SK-N-SH treated with all-trans-retinoic acid at 6 μM for 48 hours (cell line): ENCODE measurements around the gene ZNF587.

Experiments
- ARNTL ChIP-seq: fragments of 450-650 bp; formaldehyde crosslinking; IDR thresholded peaks from 2 replicates; pipeline ENCODE4 v1.5.0; 2020; ENCODE audit warnings: low read depth, mild to moderate bottlenecking, moderate library complexity, borderline replicate concordance
- BACH2 ChIP-seq: fragments of 250-450 bp; sonication (Bioruptor Pico); IDR thresholded peaks from 2 replicates; pipeline ENCODE4 v1.9.0; 2021; ENCODE audit warnings: mild to moderate bottlenecking, borderline replicate concordance
- CREB5 ChIP-seq: fragments of 250-450 bp; sonication (Bioruptor Pico); IDR thresholded peaks from 2 replicates; pipeline ENCODE4 v1.5.1; 2020; ENCODE audit warnings: low read depth, mild to moderate bottlenecking, moderate library complexity
- CSRNP3 ChIP-seq: fragments of 250-450 bp; sonication (Bioruptor Pico); IDR thresholded peaks from 2 replicates; pipeline ENCODE4 v1.5.1; 2021; ENCODE audit warnings: mild to moderate bottlenecking, moderate library complexity
- ESRRG ChIP-seq: fragments of 250-450 bp; sonication (Bioruptor Pico); IDR thresholded peaks from 2 replicates; pipeline ENCODE4 v1.6.1; 2021; ENCODE audit warnings: mild to moderate bottlenecking
- ISL1 ChIP-seq: fragments of 250-450 bp; sonication (Bioruptor Pico); IDR thresholded peaks from 2 replicates; pipeline ENCODE4 v2.1.2; 2022; ENCODE audit warnings: mild to moderate bottlenecking, moderate library complexity
- PATZ1 ChIP-seq: fragments of 250-450 bp; sonication (Bioruptor Pico); IDR thresholded peaks from 2 replicates; pipeline ENCODE4 v1.8.0; 2020; ENCODE audit warnings: mild to moderate bottlenecking, moderate library complexity, borderline replicate concordance
- TCF4 ChIP-seq: fragments of 250-450 bp; sonication (Bioruptor Pico); IDR thresholded peaks from 2 replicates; pipeline ENCODE4 v1.8.0; 2021; ENCODE audit warnings: mild to moderate bottlenecking, moderate library complexity, borderline replicate concordance
- TOX ChIP-seq: fragments of 250-450 bp; sonication (Bioruptor Pico); IDR thresholded peaks from 2 replicates; pipeline ENCODE4 v1.8.0; 2021; ENCODE audit warnings: mild to moderate bottlenecking, moderate library complexity, borderline replicate concordance
- ZC3H10 ChIP-seq: fragments of 250-450 bp; sonication (Bioruptor Pico); IDR thresholded peaks from 2 replicates; pipeline ENCODE4 v1.5.1; 2021; ENCODE audit warnings: mild to moderate bottlenecking, moderate library complexity
- ZFP3 ChIP-seq: fragments of 250-450 bp; sonication (Bioruptor Pico); IDR thresholded peaks from 2 replicates; pipeline ENCODE4 v1.5.0; 2020; ENCODE audit warnings: mild to moderate bottlenecking, moderate library complexity
- ZFP30 ChIP-seq: fragments of 450-650 bp; formaldehyde crosslinking; IDR thresholded peaks from 2 replicates; pipeline ENCODE4 v1.5.0; 2022; ENCODE audit warnings: mild to moderate bottlenecking, moderate library complexity
- ZNF70 ChIP-seq: fragments of 450-650 bp; formaldehyde crosslinking; IDR thresholded peaks from 2 replicates; pipeline ENCODE4 v1.5.0; 2020; ENCODE audit warnings: mild to moderate bottlenecking, moderate library complexity

- TF ChIP-seq ISL1 (CRISPR knock-in tag) (no peak), ESRRG (no peak), CSRNP3 (CRISPR knock-in tag) (no peak), ZC3H10 (no peak), TOX (CRISPR knock-in tag) (no peak), CREB5 (CRISPR knock-in tag) (no peak), TCF4 (CRISPR knock-in tag) (no peak), BACH2 (CRISPR knock-in tag) (no peak), ZFP3 (CRISPR knock-in tag) (no peak), ZNF70 (CRISPR knock-in tag) (no peak), ZFP30 (CRISPR knock-in tag) (no peak), PATZ1 (CRISPR knock-in tag) (no peak), ARNTL (no peak)
These were observed 8.4 kb upstream of the ZNF587 start for GRCh38 chr19:57841122-57841763.
